Suppressor macrophage treated with lipopolysaccharide for 1 hour (primary cell): ENCODE measurements around the gene TSPO2.

ENCODE experiments used
- DNase-seq, 3 donors: peaks; one replicate each; pipeline ENCODE4 v3.0.0-alpha.2; 2020 to 2022

TSPO2 gene

DNA sequence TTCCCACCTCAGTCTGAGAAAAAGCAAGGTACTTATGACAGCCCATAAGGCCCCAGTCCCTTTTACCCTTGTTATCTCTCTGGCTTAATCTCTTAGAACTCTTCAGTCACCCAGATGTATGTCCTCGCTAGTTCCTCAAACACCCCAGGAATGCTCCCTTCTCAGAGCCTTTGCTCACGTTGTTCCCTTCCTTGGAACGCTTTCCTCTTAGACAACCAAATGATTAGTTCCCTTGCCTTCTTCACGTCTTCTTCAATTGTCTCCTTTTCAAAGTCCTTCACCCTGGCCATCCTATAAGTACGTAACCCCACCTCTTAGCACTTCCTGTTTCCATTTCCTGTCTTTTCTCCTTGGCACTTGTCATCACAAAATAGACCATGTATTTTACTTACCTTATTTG is 9.6 kb downstream of the TSPO2 start:
- peak; percentile 28 to 40 (median 35) for DNase-seq

GRCh38 chr6:41053041-41053440 is 10.8 kb downstream of the TSPO2 start, which contains the start of gene APOBEC2:
Gene APOBEC2, plus strand, starts transcription at chr6:41053202. Its CDS starts 146 bp downstream, at chr6:41053348.
- DNase-seq = no peak

DNA sequence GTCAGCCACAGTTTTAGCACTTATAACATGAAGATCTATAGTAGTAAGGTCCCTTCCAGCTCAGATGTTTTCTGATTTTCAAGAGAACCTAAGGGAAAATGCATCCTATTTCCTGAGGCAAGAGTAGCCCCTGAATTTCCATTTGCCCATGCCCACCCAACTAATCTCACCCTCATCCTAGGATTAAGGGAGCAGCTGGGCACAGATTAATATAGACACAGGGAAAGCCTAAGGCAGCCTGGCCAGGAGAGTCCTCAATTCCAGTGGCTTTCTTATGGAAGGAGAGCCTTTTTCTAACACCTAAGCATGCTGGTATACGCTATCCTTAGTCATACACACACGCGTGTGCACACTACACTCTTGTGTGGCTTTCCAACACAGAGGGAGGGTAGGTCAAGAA is 12.2 kb downstream of the TSPO2 start:
- DNase-seq = no peak

DNA sequence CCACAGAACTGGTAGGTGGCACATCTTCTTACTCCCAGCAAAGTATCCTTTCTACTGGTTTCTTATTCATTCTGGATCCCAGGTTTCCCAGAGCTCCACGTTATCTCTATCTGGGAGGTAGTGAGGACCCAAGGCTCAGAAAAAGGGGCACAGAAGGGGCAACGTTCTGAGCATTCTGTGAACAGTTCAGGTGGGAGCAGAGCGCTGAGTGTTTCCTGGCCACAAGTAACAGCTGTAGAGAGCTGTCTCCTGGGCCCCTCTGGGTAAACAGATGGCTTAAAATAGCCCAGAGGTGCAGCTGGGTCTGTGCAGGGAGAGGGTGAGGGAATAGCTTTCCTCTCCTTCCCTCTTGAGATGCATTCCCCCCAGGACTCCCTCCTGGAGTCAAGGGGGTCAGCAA is 12.9 kb downstream of the TSPO2 start:
- no peak for DNase-seq

DNA sequence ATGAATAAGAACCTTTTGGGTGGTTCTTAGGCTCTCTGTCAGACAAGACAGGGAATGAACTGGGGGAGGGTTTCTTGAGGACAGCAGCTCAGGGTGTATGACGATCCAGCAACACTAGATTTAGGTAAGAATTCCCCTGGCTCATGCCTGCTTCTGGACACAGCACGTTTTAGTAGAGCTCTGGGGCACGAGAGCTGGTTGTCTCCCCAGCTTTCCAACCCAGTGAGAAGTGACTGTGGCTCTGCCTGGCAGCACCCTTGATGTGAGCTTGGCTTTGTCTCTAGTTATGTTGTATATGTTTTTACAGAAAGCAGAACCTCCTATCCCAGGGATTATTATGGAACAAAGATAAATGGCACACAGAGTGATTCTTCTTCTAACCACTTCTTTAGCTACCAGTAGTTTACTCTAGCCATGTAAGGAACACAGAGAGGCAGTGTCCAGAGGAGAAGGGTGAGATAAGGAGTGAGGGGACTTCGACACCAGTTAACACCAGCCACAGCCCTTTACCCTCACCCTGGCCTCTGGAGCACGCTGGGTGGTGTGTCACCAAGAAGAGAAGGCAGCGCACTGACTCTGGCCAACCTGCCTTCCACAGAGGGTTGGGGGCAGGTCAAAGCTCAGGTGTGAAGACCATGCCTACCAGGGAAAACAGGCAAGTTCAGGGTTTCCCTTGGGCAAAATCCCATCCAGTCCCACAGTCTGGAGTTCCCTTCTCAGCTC is 14.7 kb downstream of the TSPO2 start:
- no peak for DNase-seq

DNA sequence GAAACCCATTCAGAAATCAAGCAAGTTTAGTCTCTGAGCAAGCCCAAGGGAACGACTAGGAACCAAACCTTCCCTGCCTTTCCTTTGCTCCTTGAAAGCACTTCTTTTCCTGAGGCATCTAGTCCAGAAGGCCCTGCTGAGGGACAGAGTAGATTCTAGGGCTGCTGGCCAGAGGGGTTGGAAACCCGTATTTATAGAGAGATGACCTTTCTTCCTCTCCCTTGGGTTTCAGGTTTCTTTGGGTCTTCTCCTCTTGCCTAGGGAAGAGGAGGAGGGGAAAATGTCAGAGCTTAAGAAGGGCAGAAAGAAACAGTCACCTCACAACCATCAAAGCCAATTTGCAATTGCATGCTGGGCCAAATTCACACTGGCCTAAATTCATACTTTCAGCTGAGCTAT is 16.5 kb downstream of the TSPO2 start:
- no peak for DNase-seq

DNA sequence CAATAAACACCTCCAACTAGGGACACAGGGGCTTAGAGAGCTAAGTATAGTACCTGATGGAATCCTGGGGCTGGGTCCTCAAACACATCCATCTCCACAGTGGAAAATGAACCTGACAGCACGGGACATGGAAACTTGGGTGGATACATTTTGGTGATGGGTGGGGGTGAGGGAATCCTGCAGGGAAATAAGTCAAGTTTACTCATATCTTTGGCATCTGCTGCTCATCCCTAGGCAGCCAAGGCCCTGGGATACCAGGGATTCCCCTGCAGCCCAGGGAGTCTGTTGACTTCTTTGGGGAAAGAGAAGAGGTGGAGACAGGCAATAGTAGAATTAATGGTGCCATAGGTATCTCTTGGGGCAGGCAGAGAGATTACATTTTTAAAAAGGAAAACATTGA is 17.3 kb downstream of the TSPO2 start:
- DNase-seq = no peak

GRCh38 chr6:41061196-41061726 is 19.0 kb downstream of the TSPO2 start:
- DNase-seq = no peak

GRCh38 chr6:41062056-41062455 is 19.8 kb downstream of the TSPO2 start:
- no peak for DNase-seq

- DNase-seq = no peak
Measured at GRCh38 chr6:41063884-41064285, 21.6 kb downstream of the TSPO2 start.

DNA sequence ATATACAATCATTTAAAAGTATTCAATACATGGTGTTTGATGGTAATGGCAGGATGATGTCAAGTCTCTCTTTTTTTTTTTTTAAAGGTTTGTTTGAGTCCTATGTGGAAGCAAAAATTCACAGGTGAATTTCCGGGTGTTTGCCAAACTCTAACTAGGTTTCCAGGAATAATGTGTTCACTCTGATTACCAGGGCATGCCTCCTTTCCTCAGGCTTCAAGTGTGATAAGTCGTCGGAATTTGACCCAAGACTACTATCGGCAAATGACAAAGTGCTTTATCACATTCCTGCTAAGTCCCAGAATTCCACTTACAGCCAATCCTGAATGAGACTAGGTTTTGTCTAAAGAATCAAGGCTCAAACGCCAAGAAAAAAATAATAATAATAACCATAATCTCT is 22.6 kb downstream of the TSPO2 start:
- DNase-seq = no peak

DNA sequence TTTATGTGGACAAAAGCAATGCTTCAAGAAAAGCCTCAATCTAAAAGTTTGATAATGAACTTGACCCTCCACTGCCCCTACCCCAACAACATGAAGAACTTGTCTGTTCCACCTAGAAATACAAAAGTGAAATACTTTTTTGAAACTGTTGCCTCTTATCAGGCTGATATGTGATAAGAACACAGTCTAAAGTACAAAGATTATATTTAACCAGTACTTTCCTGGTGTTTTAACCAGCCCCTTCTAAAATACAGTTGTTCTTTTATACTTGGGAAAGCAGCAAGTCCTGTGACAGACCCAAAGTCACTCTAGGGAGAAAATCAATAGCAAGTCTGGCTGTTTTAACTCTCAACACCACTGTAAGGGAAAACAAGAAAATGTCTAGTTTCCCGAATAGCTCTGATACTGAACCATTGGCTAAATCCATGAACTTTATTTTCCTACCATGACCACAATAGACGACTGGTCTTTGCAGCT is 23.3 kb downstream of the TSPO2 start:
- DNase-seq = no peak

- peak; percentile 84 to 89 (median 88) for DNase-seq
Measured at GRCh38 chr6:41066867-41067304, 24.6 kb downstream of the TSPO2 start.

GRCh38 chr6:41071501-41071922 is 29.2 kb downstream of the TSPO2 start:
- peak in 1 of 3 donors; percentile 93 for DNase-seq

GRCh38 chr6:41071923-41072835 is 29.9 kb downstream of the TSPO2 start, which contains the start of gene OARD1:
Gene OARD1, minus strand, starts transcription at chr6:41072356. Its CDS starts 722 bp downstream, at chr6:41071634.
- peak; percentile 100 for DNase-seq

DNA sequence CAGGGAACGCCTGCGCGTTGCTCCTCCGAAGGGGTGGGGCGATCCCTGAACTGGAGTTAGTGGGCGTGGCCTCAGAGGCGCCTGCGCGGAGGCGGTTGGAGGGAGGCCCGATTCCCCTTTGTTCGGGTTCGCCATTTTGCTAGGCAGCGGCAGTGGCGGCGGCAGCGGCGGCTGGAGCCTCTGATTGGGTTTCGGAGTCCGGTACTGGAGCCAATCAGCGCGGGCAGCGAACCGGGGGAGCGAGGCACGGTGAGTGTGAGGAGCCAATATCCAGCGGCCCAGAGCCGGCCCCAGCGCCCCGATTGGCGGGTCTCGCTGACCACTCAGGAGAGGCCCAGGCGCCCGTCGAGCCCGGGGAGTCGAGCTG is 30.6 kb downstream of the TSPO2 start, which contains the start of gene NFYA:
Gene NFYA, plus strand, starts transcription at position 139 of the 367 bp plus-strand sequence. CDS start 6,116 bp downstream, outside the sequence.
- DNase-seq = no peak

- DNase-seq = peak; percentile 71 to 84 (median 74)
Measured at GRCh38 chr6:41073203-41073967, 31.1 kb downstream of the TSPO2 start.

GRCh38 chr6:41073968-41074691 is 31.9 kb downstream of the TSPO2 start:
- peak; percentile 7 to 25 (median 14) for DNase-seq

DNA sequence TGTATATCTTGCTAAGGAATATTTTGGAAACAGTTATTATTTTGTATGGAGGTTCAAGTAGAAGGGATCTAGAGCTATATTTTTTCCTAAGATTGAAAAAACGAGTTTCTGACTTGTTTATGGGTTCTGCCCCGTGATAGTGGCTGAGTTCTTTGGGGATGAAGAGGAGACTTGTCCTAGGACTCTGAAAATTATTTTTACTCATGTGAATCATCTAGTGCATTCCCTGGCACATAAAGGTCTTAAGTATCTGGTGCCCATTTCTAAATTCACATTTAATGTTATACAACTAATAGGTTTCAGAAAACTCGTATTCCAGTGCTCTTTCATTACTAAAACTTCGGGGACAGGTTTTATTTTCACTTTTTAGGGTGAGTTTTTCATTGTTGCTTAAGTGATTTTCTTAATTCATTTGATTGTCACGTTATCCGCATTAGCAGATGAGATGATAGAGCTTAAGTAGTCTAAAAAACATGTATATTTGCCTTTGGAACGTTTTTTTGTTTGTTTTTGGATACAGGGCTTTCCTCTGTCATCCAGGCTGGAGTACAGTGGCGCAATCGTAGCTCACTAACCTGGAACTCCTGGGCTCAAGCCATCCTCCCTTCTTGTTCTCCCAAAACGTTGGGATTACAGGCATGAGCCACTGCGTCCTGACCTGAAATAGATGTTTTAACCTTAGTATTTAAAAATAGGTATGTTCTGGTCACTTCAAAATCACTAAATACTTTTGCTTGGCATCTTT is 32.6 kb downstream of the TSPO2 start:
- no peak for DNase-seq

DNA sequence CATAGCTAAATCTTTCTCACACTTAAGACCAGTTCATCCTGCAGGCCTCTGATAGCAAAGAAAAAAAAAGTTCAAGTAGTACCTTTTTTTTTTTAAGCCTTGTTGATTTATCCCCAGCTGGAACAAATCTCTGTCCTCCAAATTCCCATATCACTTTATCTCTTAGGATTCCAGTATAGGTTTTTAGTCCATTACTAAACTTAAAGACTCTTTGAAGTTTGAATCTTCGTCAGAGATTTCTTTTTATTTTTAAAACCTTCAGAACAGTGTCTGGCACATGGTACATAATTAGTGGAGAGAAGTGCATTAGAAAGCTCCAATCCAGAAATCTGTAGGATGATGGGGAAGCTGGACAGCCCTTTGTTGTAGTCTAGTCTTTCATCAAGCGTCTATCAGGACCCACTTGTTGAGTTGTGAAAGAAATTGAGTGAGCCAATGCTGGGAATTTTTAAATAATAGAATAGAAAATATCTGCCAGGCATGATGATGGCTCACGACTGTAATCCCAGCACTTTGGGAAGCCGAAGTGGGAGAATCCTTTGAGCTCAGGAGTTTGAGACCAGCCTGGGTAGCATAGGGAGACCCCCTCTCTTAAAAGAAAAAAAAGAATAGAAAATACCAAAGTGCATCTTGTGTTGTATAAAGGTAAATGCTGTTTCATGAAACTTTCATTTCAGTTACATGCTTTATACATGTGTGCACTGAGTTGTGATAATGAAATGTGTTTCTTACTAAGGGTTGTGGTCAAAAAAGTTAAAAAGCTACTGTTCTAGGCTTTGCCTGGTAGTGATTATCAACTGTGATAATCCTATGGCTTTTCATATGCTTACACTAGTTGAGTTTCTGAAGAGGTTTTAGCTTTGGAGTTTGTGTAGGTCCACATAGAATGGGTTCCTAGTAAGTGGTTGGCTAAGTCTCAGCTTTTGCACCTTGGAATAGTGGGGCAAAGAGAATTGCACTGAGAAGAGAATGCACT is 33.7 kb downstream of the TSPO2 start:
- peak in 1 of 3 donors; percentile 25 for DNase-seq
